H9 (cell line): Measurements from ENCODE around the gene MAP3K21. TPM values are rescaled to one million over a fixed set of nuclear protein-coding genes. Genes with fewer than 3 reads are reported as not detected.

ENCODE experiments used
- DNase-seq: peaks from one replicate; pipeline ENCODE4 v3.0.0-alpha.2; 2017
- H2AFZ ChIP-seq: one replicate; pipeline ENCODE4 v1.6.1; 2013; ENCODE audit warnings: mild to moderate bottlenecking, low read length, control low read depth, moderate library complexity
- H2AK5ac ChIP-seq: 2 replicates; pipeline ENCODE4 v1.6.1; 2013; ENCODE audit warnings: low read length, control low read depth, mixed read lengths; ENCODE audit not compliant: insufficient read length
- H2BK120ac ChIP-seq: one replicate; pipeline ENCODE4 v1.6.1; 2013; ENCODE audit warnings: low read depth, mild to moderate bottlenecking, low read length, control low read depth, inconsistent platforms; ENCODE audit not compliant: poor library complexity, severe bottlenecking
- H2BK12ac ChIP-seq: 2 replicates; pipeline ENCODE4 v1.6.1; 2013; ENCODE audit warnings: low read length, control low read depth, mixed read lengths, low read depth; ENCODE audit not compliant: insufficient read length
- H2BK15ac ChIP-seq: 2 replicates; pipeline ENCODE4 v1.6.1; 2013; ENCODE audit warnings: low read depth, low read length, control low read depth
- H2BK20ac ChIP-seq: one replicate; pipeline ENCODE4 v1.6.1; 2013; ENCODE audit warnings: low read depth, mild to moderate bottlenecking, low read length, control low read depth, inconsistent platforms; ENCODE audit not compliant: poor library complexity, severe bottlenecking
- H2BK5ac ChIP-seq: 2 replicates; pipeline ENCODE4 v1.6.1; 2013; ENCODE audit warnings: low read length, control low read depth, mixed read lengths; ENCODE audit not compliant: insufficient read length
- H3K14ac ChIP-seq: 2 replicates; pipeline ENCODE4 v1.6.1; 2013; ENCODE audit warnings: low read length, control low read depth; ENCODE audit not compliant: insufficient read depth
- H3K18ac ChIP-seq: 2 replicates; pipeline ENCODE4 v1.6.1; 2013; ENCODE audit warnings: low read depth, mild to moderate bottlenecking, mixed read lengths, low read length, control low read depth; ENCODE audit not compliant: insufficient read length
- H3K23ac ChIP-seq: 2 replicates; pipeline ENCODE4 v1.6.1; 2013; ENCODE audit warnings: low read length, control low read depth, mixed read lengths, low read depth; ENCODE audit not compliant: insufficient read length
- H3K23me2 ChIP-seq: 2 replicates; pipeline ENCODE4 v1.6.1; 2013; ENCODE audit warnings: low read depth, mild to moderate bottlenecking, mixed read lengths, low read length, control low read depth; ENCODE audit not compliant: insufficient read length, poor library complexity, severe bottlenecking
- H3K27ac ChIP-seq: 2 replicates; pipeline ENCODE4 v1.5.1; 2013; ENCODE audit warnings: low read length, control low read depth, mixed read lengths, low read depth; ENCODE audit not compliant: insufficient read length
- H3K27me3 ChIP-seq: 2 replicates; pipeline ENCODE4 v1.6.1; 2013; ENCODE audit warnings: low read length, control low read depth, inconsistent platforms; ENCODE audit not compliant: insufficient read depth
- H3K4ac ChIP-seq: 2 replicates; pipeline ENCODE4 v1.6.1; 2013; ENCODE audit warnings: low read depth, mild to moderate bottlenecking, control low read depth, inconsistent platforms, low read length, moderate library complexity
- H3K4me1 ChIP-seq: 2 replicates; pipeline ENCODE4 v1.6.1; 2013; ENCODE audit warnings: low read length, control low read depth, inconsistent platforms; ENCODE audit not compliant: insufficient read depth
- H3K4me2 ChIP-seq: 2 replicates; pipeline ENCODE4 v1.6.1; 2013; ENCODE audit warnings: low read length, control low read depth, mixed read lengths; ENCODE audit not compliant: insufficient read length, insufficient read depth
- H3K56ac ChIP-seq: 2 replicates; pipeline ENCODE4 v1.6.1; 2013; ENCODE audit warnings: low read depth, mild to moderate bottlenecking, mixed read lengths, low read length, control low read depth; ENCODE audit not compliant: insufficient read length
- H3K79me1 ChIP-seq: 2 replicates; pipeline ENCODE4 v1.6.1; 2013; ENCODE audit warnings: low read depth, mild to moderate bottlenecking, moderate library complexity, low read length, control low read depth, inconsistent platforms; ENCODE audit not compliant: insufficient read depth, poor library complexity, severe bottlenecking
- H3K79me2 ChIP-seq: 2 replicates; pipeline ENCODE4 v1.6.1; 2013; ENCODE audit warnings: low read length, control low read depth, inconsistent platforms; ENCODE audit not compliant: insufficient read depth
- H3K9ac ChIP-seq: 2 replicates; pipeline ENCODE4 v1.6.1; 2013; ENCODE audit warnings: low read length, control low read depth, mixed read lengths; ENCODE audit not compliant: insufficient read length; ENCODE audit errors: extremely low read depth
- H3K9me3 ChIP-seq: one replicate; pipeline ENCODE4 v1.6.1; 2013; ENCODE audit warnings: low read depth, low read length, inconsistent platforms; ENCODE audit not compliant: control insufficient read depth
- H3T11ph ChIP-seq: one replicate; pipeline ENCODE4 v1.6.1; 2013; ENCODE audit warnings: mild to moderate bottlenecking, low read length, control low read depth, inconsistent platforms
- H4K20me1 ChIP-seq: one replicate; pipeline ENCODE4 v1.6.1; 2013; ENCODE audit not compliant: control insufficient read depth, insufficient read length, insufficient read depth
- H4K5ac ChIP-seq: 2 replicates; pipeline ENCODE4 v1.6.1; 2013; ENCODE audit warnings: low read depth, mild to moderate bottlenecking, mixed read lengths, low read length, control low read depth; ENCODE audit not compliant: insufficient read length
- H4K8ac ChIP-seq: replicated peaks from 2 replicates; pipeline ENCODE4 v1.6.1; 2013; ENCODE audit warnings: low read length, control low read depth, mixed read lengths, low read depth; ENCODE audit not compliant: insufficient read length
- H4K91ac ChIP-seq: 2 replicates; pipeline ENCODE4 v1.6.1; 2013; ENCODE audit warnings: low read depth, mild to moderate bottlenecking, moderate library complexity, mixed read lengths, low read length, control low read depth; ENCODE audit not compliant: insufficient read length
- H3K27ac Mint-ChIP-seq, 3 experiments: 2 replicates in 2 of 3; 3 replicates in 1 of 3; pipeline ENCODE4 v1.8.0; 2020 to 2021; ENCODE audit warnings: mixed read lengths in 3 of 3, mild to moderate bottlenecking in 1 of 3, moderate library complexity in 1 of 3
- H3K27me3 Mint-ChIP-seq: 2 replicates; pipeline ENCODE4 v1.8.0; 2021; ENCODE audit warnings: low read depth, mild to moderate bottlenecking, moderate library complexity, mixed read lengths
- H3K36me3 Mint-ChIP-seq, 3 experiments: 2 replicates in 2 of 3; 3 replicates in 1 of 3; pipeline ENCODE4 v1.8.0; 2020 to 2021; ENCODE audit warnings: low read depth in 3 of 3, mixed read lengths in 3 of 3; ENCODE audit not compliant: insufficient read depth in 1 of 3
- H3K4me1 Mint-ChIP-seq, 2 experiments: 2 replicates each; pipeline ENCODE4 v1.8.0; 2020; ENCODE audit warnings: mixed read lengths in 2 of 2
- H3K4me3 Mint-ChIP-seq, 2 experiments: 2 replicates in 1 of 2; 3 replicates in 1 of 2; pipeline ENCODE4 v1.8.0; 2020 to 2021; ENCODE audit warnings: mild to moderate bottlenecking in 2 of 2, mixed read lengths in 2 of 2, moderate library complexity in 1 of 2
- H3K9me3 Mint-ChIP-seq, 2 experiments: 2 replicates in 1 of 2; 3 replicates in 1 of 2; pipeline ENCODE4 v1.8.0; 2020; ENCODE audit warnings: mild to moderate bottlenecking in 2 of 2, mixed read lengths in 2 of 2, moderate library complexity in 1 of 2
- CTCF ChIP-seq: fragments of 200-600 bp; sonication (generic); conservative IDR thresholded peaks from 3 replicates; pipeline ENCODE4 v1.8.0; 2021; ENCODE audit warnings: antibody characterized with exemption, mild to moderate bottlenecking
- WGBS: extraction: QIAGEN DNeasy Blood & Tissue Kit; methylation state at CpG from one replicate; pipeline ENCODE4 v1.1.7; 2013; ENCODE audit warnings: missing lambda C conversion rate, low lambda C conversion rate, mixed read lengths; ENCODE audit not compliant: insufficient read length; ENCODE audit errors: extremely low coverage; 5-methylcytosine and 5-hydroxymethylcytosine counted together
- total RNA-seq: library from RNA; stranded (reverse); gene quantifications from 2 replicates; pipeline ENCODE4 v1.2.1, GENCODE V29; 2021

The MAP3K21 gene
- total RNA-seq, 1 experiment from 2014 or later, result 11.7 TPM

- no peaks in the 10 kb centered on the region for H3K9me3 ChIP-seq
Measured at GRCh38 chr1:233389169-233389568, 61.6 kb downstream of the MAP3K21 start.

More at GRCh38 chr1:233389169-233389568, 61.6 kb downstream of the MAP3K21 start:
- H2AFZ ChIP-seq, result no peak overlapping the region
- H2BK120ac ChIP-seq, result no peak overlapping the region
- no peak overlapping the region for H4K91ac ChIP-seq
- no peak overlapping the region for H3K23ac ChIP-seq
- no CpG with 5 or more reads among the region's 1 CpG for WGBS
- no peak overlapping the region for H4K5ac ChIP-seq
- H2BK5ac ChIP-seq, result no peak overlapping the region
- no peaks in the 10 kb centered on the region for H3K23me2 ChIP-seq
- H2BK15ac ChIP-seq, result no peak overlapping the region
- H3K4ac ChIP-seq, result no peak overlapping the region
- Mint-ChIP-seq H3K27ac (no peak overlapping the region), H3K9me3 (0 out of 5 replicates have a peak, but pooled peaks cover 0 to 4% of the 10 kb centered on the region in 2 experiments), H3K4me3 (no peak overlapping the region), H3K36me3 (no peaks in the 10 kb centered on the region; a peak in 1 of 7 replicates), H3K4me1 (peaks cover 8 to 10% of the 10 kb centered on the region in 2 experiments), H3K27me3 (no peaks in the 10 kb centered on the region; the same call in 1 of the 2 replicates)
- H3K9ac ChIP-seq, result no peak overlapping the region
- no peak for DNase-seq
- H2AK5ac ChIP-seq, result no peak overlapping the region
- H4K20me1 ChIP-seq, result no peaks in the 10 kb centered on the region
- no peak overlapping the region for H3K27ac ChIP-seq
- no peak overlapping the region for H2BK20ac ChIP-seq
- H3K14ac ChIP-seq, result no peak overlapping the region
- H3K4me1 ChIP-seq, result no peaks in the 10 kb centered on the region; the same call in 1 of the 2 replicates
- H3K79me2 ChIP-seq, result no peaks in the 10 kb centered on the region
- no peak overlapping the region for H2BK12ac ChIP-seq
- no peaks in the 10 kb centered on the region for H3K27me3 ChIP-seq
- H3K18ac ChIP-seq, result no peak overlapping the region
- no peak overlapping the region for H4K8ac ChIP-seq
- no peak overlapping the region for H3T11ph ChIP-seq
- TF ChIP-seq CTCF, result no peak
- no peak overlapping the region for H3K4me2 ChIP-seq
- no peaks in the 10 kb centered on the region for H3K79me1 ChIP-seq
- no peak overlapping the region for H3K56ac ChIP-seq
